Measurements from ENCODE around the gene PREX1. TPM values are rescaled to one million over a fixed set of nuclear protein-coding genes. Genes with fewer than 3 reads are reported as not detected.

The PREX1 gene
- total and polyA plus RNA-seq, 2 donors from 2014 or later, result 8.5 to 38.2 TPM

DNA sequence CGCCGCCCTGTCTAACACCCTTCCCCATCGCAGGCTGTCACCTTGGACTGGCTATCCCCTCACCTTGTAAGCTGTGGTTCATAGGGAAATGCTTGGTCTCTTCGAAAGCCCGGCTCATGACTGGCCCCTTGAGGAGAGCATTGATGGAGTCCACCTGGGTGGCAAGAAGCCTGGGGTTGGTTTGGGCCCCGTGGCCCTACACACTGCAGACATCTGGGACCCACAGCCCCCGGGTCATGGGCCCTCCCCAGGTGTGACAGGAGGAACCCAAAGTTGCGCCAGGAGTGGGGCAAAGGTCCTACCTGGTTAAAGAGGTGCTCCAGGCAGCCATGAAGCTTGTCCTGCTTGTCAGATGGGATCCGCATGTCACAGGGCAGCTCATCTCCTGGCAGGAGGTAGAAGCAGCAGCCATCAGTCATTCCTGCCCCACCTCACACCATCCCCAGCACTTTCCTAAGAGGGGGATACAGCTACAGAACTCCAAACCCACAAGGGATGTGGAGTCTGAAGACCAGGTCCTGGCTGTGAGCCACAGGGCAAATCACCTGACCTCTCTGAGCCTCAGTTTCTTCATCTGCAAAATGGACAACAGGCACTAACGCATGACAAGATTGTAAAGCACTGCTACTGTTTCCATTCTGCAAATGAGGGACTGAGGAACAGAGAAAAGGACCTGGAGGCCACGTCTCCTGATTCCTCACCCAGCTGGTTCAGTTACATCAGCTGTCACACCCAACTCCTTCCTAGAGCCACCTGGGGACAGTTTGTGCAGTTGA lies 185.5 kb downstream of the PREX1 start:
- intact Hi-C loops (cut with DNase I), result no loop called here
- no peaks in the 10 kb centered on the region for H3K9me3 ChIP-seq (ENCODE audit: control insufficient read depth in 2 of 3, insufficient read depth in 1 of 3, low read length in 3 of 3)
- no peak overlapping the region for H3K4me3 ChIP-seq (ENCODE audit: low read length in 3 of 3)
- no peaks in the 10 kb centered on the region for H3K27me3 ChIP-seq (ENCODE audit: control insufficient read depth, insufficient read depth, low read length)
- TF ChIP-seq, protein P1, sequence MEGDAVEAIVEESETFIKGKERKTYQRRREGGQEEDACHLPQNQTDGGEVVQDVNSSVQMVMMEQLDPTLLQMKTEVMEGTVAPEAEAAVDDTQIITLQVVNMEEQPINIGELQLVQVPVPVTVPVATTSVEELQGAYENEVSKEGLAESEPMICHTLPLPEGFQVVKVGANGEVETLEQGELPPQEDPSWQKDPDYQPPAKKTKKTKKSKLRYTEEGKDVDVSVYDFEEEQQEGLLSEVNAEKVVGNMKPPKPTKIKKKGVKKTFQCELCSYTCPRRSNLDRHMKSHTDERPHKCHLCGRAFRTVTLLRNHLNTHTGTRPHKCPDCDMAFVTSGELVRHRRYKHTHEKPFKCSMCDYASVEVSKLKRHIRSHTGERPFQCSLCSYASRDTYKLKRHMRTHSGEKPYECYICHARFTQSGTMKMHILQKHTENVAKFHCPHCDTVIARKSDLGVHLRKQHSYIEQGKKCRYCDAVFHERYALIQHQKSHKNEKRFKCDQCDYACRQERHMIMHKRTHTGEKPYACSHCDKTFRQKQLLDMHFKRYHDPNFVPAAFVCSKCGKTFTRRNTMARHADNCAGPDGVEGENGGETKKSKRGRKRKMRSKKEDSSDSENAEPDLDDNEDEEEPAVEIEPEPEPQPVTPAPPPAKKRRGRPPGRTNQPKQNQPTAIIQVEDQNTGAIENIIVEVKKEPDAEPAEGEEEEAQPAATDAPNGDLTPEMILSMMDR (IDR thresholded peaks at IDR 0.05; ENCODE audit: borderline replicate concordance, extremely low read depth, insufficient read depth), result no peak
- no peak overlapping the region for H3K27ac ChIP-seq (ENCODE audit: low read depth in 2 of 2, low read length in 2 of 2)
- no peaks in the 10 kb centered on the region for H3K4me1 ChIP-seq (ENCODE audit: control insufficient read depth in 2 of 3, insufficient read depth in 2 of 3, low read depth in 1 of 3, low read length in 3 of 3)
- no peak for DNase-seq
- no peak for FAIRE-seq
- H3K36me3 ChIP-seq (ENCODE audit: control insufficient read depth in 2 of 3, insufficient read depth in 3 of 3, low read length in 3 of 3), result peaks cover 0 to 14% (median 5%) of the 10 kb centered on the region in 3 donors
- no peak overlapping the region for H3K9ac ChIP-seq (ENCODE audit: low read length in 3 of 3)

DNA sequence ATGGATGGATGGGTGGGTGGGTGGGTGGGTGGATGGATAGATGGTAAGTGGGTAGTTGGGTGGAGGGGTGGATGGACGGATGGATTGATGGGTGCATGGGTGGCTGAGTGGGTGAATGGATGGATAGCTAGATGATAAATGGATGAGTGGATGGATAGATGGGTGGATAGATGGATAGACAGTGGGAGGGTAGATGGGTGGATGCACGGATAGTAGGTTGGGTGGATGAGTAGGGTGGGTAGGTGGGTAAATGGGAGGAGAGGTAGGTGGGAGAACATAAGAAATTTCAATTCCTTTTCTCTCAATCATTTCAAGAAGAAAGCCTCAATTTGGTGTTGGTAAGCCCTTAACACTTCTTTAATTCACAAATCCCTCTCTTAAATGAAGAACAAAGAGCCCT lies 186.9 kb downstream of the PREX1 start:
- FAIRE-seq (no peak), DNase-seq (no peak)
- Histone ChIP-seq H3K9ac (ENCODE audit: low read length in 3 of 3) (no peak overlapping the region), H3K9me3 (ENCODE audit: control insufficient read depth in 2 of 3, insufficient read depth in 1 of 3, low read length in 3 of 3) (no peaks in the 10 kb centered on the region), H3K27ac (ENCODE audit: low read depth in 2 of 2, low read length in 2 of 2) (no peak overlapping the region), H3K27me3 (ENCODE audit: control insufficient read depth, insufficient read depth, low read length) (no peaks in the 10 kb centered on the region), H3K4me3 (ENCODE audit: low read length in 3 of 3) (no peak overlapping the region), H3K36me3 (ENCODE audit: control insufficient read depth in 2 of 3, insufficient read depth in 3 of 3, low read length in 3 of 3) (peaks cover 0 to 14% (median 5%) of the 10 kb centered on the region in 3 donors), H3K4me1 (ENCODE audit: control insufficient read depth in 2 of 3, insufficient read depth in 2 of 3, low read depth in 1 of 3, low read length in 3 of 3) (no peaks in the 10 kb centered on the region)
- intact Hi-C loops (cut with DNase I), result no loop called here
- TF ChIP-seq, protein P1 (IDR thresholded peaks at IDR 0.05; ENCODE audit: borderline replicate concordance, extremely low read depth, insufficient read depth), result no peak

DNA sequence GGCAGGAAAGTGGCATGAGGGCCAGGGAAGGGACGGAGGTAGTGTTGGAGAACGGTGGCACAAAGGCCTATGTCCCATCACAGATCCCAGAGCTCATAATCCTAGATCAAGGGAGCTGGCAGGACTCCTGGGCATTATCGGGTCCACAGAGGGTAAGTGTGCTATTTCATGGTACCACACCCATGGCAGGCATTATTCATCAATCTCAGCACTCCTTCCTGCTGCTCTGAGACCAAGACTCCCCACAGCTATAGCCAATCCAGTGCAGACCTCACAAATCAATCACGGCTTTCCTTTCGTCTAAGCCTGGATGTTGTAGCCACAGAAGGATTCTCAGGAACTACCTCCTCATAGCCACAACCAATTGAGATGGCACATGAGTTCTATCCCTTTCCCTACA lies 187.9 kb downstream of the PREX1 start:
- TF ChIP-seq, protein P1 (IDR thresholded peaks at IDR 0.05; ENCODE audit: borderline replicate concordance, extremely low read depth, insufficient read depth), result no peak
- no peak for DNase-seq
- H3K4me1 ChIP-seq (ENCODE audit: control insufficient read depth in 2 of 3, insufficient read depth in 2 of 3, low read depth in 1 of 3, low read length in 3 of 3), result no peaks in the 10 kb centered on the region
- H3K9ac ChIP-seq (ENCODE audit: low read length in 3 of 3), result no peak overlapping the region
- FAIRE-seq, result no peak
- no peak overlapping the region for H3K27ac ChIP-seq (ENCODE audit: low read depth in 2 of 2, low read length in 2 of 2)
- peaks cover 0 to 7% (median 5%) of the 10 kb centered on the region in 3 donors for H3K36me3 ChIP-seq (ENCODE audit: control insufficient read depth in 2 of 3, insufficient read depth in 3 of 3, low read length in 3 of 3)
- H3K27me3 ChIP-seq (ENCODE audit: control insufficient read depth, insufficient read depth, low read length), result no peaks in the 10 kb centered on the region
- H3K4me3 ChIP-seq (ENCODE audit: low read length in 3 of 3), result no peak overlapping the region
- intact Hi-C loops (cut with DNase I), result no loop called here
- no peaks in the 10 kb centered on the region for H3K9me3 ChIP-seq (ENCODE audit: control insufficient read depth in 2 of 3, insufficient read depth in 1 of 3, low read length in 3 of 3)

Measured in kidney (tissue), 14 donors.